NCI-H146 (cell line): Measurements from ENCODE around the gene ICA1L.
"Not testable (repeated sequence)": the region's sequence is repeated elsewhere in the genome, so short reads cannot be mapped to it uniquely, and the experiment has no call there.

Source experiments
- DNase-seq: peaks from one replicate; lab custom pipeline; 2025; lab: John Stamatoyannopoulos, UW

ICA1L gene

DNA sequence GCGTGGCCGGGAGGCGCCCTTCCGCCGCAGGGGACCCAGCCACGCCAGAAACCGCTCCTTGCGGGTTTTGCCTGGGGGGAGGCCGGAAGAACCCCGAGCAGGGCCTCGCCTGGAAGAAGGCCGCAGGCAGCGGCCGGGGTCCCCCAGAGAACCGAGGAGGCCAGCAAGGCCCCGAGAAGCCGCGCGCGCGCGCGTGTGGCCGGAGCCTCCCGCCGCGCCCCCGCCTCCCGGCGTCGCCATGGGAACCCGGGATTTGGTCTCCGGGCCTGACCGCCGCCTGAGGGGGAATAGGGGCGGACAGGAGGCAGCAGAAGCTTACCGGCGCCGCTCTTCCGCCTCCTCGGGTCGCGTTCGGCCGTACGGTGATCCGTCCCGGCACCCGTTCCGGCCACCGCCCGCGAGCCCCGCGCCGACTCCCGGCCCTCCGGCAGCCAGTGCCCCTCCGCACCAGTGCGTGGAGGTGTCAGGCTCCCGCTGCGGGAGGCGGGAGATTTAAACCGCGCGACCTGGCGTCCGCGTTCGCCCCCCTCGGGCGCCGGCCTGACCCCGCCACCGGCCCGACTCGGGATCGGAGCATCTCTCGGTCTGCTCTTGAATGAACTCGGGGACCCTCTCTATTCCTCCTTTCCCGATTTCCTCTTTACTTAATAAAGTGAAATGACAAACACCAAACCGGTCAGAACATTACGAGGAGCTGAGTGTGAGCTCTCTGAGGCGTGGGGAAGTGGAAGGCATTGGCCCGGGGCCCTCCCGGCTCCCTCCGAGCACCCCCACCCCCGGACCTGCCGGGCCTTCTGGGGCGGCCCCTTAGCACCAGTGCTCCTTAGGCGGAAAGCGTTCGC, at the start of gene ICA1L:
TSS of gene ICA1L (minus strand) at position 467 of the 842 bp plus-strand sequence. CDS start 42,757 bp downstream, outside the sequence.
- DNase-seq, result peak; percentile 82

DNA sequence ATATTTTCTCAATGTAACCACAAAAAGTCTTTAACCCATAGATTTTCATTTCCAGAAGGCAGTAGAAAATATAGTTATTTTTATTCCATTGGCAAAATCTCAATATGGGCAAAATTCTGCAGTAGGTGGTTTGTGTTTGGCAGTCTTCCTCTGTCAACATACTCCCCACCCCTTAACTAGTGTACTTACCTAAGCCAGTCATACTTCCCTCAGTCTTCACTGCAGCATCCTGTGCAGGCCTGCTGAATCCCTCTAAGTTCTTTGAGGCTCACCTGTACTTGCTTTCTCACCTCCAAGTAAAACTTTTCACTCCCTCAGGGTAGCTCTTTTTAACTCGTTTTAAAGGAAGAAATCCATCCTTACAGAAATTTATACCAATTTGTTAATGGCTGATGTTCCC, 47.3 kb upstream of the ICA1L start:
- DNase-seq, result no peak

DNA sequence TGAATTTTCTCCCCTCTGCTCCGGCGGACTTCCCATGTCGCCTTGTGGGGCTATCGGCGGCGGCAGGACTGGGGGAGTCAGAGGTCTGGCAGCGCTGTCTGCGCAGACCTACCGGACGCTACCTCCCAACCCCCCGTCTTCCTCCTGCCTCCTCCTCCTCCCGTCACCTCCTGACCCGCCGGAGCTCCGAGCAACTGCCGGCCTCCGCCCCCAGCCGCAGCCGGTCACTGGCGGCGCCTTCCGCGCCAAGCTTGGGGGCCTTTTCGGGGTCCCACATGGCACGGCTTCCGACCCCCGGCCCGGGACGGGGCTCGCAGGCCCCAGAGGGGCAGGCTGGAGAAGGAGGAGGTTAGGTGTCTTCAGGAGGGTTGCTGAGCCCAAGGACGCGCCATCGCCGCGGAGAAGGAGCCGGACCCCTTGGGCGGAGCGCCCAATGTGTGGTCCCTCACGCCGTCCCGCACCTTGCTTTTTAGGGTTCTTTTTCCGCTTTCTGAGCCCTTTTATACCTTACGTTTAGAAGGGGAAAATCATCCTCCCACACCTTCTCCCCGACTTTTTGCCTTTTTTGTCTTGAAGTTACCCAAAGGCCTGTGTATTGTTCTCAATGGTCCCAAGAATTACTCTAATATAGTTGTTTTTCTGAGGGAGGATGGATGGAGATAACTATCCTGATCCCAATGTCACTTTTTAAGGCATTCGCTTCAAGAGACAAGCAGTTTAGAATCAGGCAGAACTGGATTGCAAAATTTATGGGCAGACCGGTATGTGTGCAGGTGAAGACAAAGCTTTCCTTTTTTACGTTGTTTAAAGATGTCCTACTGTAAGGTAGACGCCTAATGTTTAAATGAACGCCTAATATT, 41.0 kb upstream of the ICA1L start:
- DNase-seq, result not testable (repeated sequence)

DNA sequence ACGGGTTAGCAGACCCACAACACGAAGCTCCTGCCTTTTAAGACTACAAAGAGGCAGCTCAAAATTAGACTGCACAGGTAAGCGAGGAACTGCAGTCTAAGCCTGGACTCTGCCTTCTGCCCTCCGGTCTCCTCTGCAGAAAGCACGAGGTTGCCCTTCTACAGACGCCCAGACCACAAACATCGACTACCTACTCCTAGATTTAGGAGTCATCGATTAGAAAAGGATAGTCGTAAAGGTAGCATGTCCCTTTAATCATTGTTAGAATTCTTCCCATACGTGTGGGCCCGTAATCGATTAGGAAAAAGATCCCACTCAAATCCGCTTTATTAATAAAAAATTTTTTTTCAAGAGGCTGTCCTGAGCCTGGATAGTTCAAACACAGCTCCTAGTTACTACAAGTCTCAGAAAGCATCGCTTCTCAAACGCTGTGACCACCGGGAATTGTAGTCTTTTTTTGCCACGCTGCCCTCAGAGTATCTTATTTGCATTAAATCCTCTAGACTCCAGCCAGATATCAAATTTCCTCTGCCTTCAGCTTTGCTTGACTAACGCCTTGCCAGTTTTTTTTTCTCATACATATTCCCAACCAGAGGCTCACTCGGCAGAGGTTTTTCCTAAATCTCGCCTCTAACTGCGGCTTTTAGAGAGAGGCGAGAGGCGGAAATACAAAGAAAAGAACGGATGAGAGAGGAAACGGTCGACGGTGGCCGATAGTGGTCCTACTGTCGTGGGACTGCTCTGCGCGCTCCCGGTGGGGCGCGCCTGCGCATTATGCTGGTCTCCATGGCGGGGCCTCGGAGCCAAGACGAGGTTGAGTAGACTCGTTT, 40.2 kb upstream of the ICA1L start, which contains the start of the genes CARF and WDR12:
TSS of gene CARF (plus strand) at position 764 of the 830 bp plus-strand sequence. CDS start 29,628 bp downstream, outside the sequence.
TSS of gene WDR12 (minus strand) at position 162 of the 830 bp plus-strand sequence. CDS start 197 bp downstream, outside the sequence.
- peak; percentile 88 for DNase-seq

DNA sequence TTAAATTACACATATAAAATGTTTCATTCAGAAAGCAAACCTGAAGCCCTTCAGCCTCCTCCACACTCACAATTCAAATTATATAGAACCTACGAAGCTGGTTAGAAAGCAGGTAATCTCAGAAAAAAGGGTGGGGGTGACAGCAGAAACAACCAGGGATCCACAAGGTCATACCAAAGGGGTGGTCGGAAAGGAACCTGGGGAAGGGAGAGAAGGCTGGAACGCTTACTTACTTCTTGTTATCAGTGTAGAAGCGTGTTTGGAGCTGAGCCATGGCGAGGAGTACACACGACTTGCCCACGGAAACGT, 39.6 kb upstream of the ICA1L start:
- no peak for DNase-seq

DNA sequence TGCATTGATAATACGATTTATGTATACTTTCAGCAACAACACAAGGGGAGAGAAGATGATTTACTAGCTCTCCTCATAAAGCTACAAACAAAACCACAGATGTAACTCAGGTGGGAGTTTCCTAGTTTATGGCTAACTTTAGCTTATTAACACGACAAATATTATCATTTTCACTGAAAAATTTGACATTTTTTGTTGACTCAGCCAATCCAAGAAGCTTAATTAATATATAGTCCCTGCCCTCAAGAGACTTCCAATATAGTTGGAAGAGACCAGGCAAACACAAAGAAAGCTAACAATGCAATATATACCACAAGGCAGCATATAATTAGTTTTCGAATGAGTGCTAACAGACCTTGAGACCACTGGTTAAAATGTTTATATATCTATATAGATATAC, 39.1 kb upstream of the ICA1L start:
- DNase-seq, result no peak

DNA sequence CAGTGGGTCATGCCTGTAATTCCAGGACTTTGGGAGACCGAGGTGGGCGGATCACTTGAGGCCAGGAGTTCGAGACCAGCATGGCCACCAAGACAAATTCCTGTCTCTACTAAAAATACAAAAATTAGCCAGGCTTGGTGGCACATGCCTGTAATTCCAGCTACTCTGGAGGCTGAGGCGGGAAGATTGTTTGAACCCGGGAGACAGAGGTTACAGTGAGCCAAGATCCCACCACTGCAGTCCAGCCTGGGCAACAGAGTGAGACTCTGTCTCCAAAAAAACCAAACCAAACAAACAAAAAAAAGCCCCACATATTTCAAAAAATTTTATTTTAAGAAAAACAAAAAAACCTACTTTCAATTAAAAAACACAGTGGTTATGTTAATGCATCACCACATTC, 38.7 kb upstream of the ICA1L start:
- DNase-seq, result not testable (repeated sequence)

DNA sequence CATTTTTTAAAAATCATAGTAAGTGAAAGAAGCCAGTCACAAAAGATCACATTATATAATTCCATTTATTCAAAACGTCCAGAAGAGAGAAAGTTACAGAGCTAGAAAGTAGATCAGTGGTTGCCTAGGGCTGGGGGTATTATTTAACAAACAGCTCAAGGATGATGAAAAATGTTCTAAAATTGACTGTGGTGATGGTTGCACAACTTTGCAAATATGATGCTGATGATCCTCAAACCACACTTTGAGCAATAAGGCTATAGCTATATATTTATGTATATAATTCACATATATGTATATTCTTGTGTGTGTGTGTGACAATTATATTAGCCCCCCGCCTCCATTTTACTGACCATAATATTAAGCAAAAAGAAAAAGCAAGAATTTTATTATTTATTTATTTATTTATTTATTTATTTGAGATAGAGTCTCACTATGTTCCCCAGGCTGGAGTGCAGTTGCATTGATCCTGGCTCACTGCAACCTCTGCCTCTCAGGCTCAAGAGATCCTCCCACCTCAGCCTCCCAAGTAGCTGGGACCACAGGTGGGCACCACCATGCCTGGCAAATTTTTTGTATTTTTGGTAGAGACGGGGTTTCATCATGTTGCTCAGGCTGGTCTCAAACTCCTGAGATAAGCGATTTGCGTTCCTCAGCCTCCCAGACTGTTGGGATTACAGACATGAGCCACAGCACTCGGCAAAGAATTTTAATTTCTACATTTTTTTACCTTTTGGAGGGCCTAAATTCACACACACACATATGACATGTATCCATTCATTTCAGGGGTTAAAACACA, 38.0 kb upstream of the ICA1L start:
- no peak for DNase-seq

DNA sequence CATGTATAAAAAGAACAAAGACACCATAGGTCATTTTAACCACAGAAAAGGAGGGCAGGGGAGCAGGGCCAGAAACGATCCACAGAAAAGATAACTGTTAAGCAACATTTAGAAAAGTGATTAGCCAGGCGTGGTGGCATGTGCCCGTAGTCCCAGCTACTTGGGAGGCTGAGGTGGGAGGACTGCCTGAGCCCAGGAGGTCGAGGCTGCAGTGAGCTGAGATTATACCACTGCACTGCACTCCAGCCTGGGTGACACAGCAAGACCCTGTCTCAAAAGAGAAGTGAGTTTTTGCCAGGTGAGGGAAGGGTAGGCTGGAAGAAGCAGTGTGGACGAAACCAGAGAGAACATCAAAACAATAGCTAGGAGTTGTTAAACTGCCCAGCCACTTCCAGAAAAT, 36.6 kb upstream of the ICA1L start:
- DNase-seq, result no peak

DNA sequence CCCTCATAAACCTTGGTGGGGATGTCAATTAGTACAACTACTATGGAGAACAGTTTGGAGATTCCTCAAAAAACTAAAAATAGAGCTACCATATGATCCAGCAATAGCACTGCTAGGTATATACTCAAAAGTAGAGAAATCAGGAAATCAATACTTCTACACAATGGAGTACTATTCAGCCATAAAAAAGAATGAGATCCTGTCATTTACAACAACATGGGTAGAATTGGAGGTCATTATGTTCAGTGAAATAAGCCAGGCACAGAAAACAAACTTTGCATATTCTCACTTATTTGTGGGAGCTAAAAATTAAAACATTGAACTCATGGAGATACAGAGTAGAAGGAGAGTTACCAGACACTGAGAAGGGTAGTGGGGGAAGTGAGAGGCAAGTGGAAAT, 33.9 kb upstream of the ICA1L start:
- not testable (repeated sequence) for DNase-seq

DNA sequence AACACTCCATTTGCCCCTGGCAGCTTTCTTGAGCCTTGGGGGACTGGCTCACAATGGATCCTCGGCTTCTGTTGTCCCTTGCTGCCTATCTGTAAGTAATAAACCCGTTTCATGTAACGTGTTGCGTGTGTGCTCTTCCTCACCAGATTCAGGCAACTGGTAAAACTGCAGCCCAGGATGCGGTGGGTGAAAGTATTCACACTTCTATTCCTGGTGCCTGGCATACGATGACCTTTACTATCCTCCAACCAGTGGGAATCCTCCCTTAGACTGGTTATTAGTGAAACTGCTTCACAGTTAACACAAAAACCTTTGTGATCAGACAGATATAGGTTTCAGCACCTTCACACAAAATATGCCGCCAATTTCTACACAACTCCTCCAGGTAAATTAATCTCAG, 13.6 kb upstream of the ICA1L start:
- DNase-seq, result no peak

DNA sequence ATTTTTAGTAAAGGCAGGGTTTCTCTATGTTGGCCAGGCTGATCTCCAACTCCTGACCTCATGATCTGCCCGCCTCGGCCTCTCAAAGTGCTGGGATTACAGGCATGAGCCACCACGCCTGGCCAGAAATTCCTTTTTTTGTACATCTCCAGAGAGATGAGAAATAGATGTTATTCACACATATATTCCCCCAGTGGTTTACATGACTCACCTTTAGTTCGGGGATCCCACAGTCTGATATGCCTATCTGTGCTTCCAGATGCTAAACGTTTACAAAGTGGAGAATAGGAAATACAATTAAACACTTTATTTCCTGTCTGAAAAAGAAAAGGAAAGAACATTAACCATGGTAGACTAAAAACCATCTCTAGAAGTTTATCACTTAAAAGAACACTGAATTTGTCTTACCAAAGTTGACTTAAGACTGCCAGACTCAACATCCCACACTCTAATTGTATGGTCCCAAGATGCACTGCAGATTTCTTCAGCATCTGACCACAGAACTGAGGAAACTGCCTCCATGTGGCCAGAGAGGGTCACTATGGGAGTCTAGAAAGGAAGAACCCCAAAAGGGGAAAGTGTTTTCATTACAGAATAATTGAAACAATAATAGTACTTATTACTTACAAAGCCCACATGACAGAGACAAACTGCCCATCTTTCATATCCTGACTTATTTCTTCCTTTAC, 12.6 kb upstream of the ICA1L start:
- no peak for DNase-seq

DNA sequence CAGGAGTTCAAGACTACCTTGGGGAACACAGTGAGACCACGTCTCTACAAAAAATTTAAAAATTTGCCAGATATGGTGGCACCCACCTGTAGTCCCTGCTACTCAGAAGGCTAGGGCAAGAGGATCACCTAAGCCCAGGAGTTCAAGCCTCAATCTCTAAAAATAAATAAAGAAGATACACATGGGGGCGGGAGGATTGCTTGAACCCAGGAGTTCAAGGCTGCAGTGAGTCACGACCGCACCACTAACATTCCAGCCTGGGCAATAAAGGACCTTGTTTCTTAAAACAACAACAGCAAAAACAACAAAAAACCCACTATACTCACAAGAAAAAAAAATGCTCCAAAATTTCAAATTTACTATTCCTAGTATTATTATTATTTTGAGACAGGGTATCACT, 10.0 kb upstream of the ICA1L start:
- no peak for DNase-seq

DNA sequence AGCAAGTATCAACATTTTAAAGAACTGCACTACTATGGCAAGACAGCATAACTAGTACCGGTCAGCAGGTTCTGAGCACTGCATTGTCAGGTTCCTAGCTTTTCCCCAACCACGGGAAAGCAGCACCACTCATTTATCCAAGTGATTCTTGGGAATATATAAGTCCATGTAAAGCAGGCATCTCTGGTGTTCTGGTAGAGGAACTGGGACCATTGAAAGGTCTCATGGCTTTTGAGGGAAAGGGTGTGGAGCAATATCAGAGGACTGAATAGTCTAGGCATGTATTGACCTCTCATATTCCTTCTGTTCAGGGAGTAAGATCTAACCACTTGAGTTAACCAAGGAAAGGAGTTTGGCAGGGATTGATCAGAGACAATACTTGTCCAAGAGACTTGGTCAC, 6.1 kb upstream of the ICA1L start:
- DNase-seq, result no peak

DNA sequence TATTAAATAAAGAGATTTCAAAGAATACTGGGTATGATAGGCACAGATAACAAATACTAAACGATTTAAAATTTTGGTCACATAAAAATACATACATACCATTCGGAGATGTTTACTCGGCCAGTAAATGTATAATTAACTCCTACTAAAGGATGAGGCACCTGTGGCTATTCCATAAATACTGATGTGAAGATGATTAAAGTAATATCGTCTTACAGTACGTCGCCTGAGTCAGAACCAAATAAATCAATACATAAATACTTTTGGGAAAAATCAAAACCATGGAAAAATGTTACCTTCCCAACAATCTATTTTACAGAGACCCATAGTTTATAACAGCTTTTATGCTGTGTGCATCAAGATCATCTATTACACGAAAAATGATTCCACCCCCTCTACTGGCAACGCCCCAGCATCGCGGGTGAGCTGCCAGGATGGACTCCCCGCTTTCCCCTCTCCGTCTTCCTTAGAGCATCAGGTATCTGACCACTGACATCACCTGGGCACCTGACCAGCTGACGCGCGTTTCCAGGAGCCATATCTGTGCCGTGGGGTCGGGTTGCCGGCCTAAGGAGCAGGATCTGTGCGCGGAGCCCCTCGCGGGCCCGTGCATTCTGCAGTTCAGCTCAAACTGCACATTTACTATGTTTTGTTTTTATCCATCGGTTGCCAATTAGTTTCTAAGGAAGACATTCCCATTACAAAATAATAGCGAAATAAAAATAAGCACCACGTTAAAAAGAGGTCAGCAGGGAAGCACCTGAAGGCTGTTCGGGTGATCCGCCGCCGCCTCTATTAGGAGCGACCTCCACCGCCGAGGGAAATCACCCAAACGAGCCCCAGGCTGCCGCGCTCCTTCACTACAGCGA, 901 bp downstream of the ICA1L start:
- peak; percentile 92 for DNase-seq

DNA sequence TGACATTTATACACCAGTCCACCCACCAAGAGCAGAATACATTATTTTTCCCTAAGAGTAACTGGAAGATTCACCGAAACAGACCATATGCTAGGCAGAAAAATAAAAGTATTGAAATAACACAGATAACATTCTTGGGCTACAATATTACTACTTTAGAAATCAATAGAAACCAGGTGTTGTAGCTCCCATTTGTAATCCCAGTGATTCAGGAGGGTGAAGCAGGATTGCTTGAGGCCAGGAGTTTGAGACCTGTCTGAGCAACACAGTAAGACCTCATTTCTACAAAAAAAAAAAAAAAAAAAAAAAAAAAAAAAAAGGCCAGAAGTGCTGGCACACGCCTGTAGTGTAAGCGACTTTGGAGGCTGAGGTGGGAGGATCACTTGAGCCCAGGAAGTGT, 9.6 kb downstream of the ICA1L start:
- DNase-seq, result no peak

DNA sequence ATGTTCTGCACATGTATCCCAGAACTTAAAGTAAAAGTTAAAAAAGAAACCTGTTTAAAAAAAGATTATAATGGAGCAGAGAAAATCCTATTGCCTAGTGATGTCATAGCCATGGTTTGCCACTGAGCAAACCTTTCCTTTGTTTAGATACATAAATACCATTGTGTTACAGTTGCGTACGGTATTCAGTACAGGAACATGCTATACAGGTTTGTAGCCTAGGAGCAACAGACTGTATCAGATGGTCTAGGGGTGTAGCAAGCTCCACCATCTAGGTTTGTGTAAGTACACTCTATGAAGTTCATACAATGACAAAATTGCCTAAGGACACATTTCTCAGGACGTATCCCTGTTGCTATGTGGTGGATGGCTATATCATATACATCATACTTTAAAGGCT, 13.0 kb downstream of the ICA1L start:
- no peak for DNase-seq

DNA sequence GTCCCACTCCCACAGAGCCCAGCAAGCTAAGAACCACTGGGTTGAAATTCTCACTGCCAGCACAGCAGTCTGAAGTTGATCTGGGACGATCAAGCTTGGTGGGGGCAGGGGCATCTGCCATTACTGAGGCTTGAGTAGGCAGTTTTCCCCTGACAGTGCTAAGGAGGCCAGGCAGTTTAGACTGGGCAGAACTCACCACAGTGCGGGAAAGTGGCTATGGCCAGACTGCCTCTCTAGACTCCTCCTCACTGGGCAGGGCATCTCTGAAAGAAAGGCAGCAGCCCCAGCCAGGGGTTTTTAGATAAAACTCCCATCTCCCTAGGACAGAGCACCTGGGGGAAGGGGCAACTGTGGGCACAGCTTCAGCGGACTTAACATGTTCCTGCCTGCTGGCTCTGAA, 22.2 kb downstream of the ICA1L start:
- not testable (repeated sequence) for DNase-seq

DNA sequence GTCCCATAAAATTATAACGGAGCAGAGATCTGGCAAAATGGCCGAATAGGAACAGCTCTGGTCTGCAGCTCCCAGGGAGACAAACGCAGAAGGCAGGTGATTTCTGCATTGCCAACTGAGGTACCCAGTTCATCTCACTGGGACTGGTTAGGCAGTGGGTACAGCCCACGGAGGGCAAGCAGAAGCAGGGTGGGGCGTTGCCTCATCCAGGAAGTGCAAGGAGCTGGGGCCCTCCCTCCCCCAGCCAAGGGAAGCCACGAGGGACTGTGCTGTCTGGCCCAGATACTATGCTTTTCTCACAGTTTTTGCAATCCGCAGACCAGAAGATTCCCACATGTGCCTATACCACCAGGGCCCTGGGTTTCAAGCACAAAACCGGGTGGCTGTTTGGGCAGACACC, 22.8 kb downstream of the ICA1L start:
- DNase-seq, result no peak
